ENCODE data around the gene DUSP8.

- TF ChIP-seq POLR2A (IDR thresholded peaks at IDR 0.05; ENCODE audit: low read length) (no peak), HMGXB4 (CRISPR knock-in tag; IDR thresholded peaks at IDR 0.05; ENCODE audit: borderline replicate concordance) (no peak), NFE2L2 (conservative IDR thresholded peaks at IDR 0.05; ENCODE audit: low read length) (no peak)
Observed at GRCh38 chr11:1529286-1529685, 42.8 kb downstream of the DUSP8 start.

All from A549 (cell line).